ENCODE results near the gene WFIKKN2.
"Not testable (repeated sequence)": the region's sequence is repeated elsewhere in the genome, so short reads cannot be mapped to it uniquely, and the experiment has no call there.

Gene WFIKKN2

GRCh38 chr17:50802609-50803571 lies 32.5 kb upstream of the WFIKKN2 start:
- no peak for TF ChIP-seq CTCF (IDR thresholded peaks at IDR 0.05; ENCODE audit: extremely low read depth, insufficient read depth, missing control alignments)
- no peak for DNase-seq (ENCODE audit: low spot score)
- in situ Hi-C loops (cut with MboI; ENCODE audit: low pct_unique_long_range_greater_than_20kb, low sequenced_read_pairs, unreplicated experiment), result no loop called here

- TF ChIP-seq CTCF (IDR thresholded peaks at IDR 0.05; ENCODE audit: extremely low read depth, insufficient read depth, missing control alignments), result no peak
- DNase-seq (ENCODE audit: low spot score), result no peak
- in situ Hi-C loops (cut with MboI; ENCODE audit: low pct_unique_long_range_greater_than_20kb, low sequenced_read_pairs, unreplicated experiment), result no loop called here
Measured at GRCh38 chr17:50803676-50804075, 31.7 kb upstream of the WFIKKN2 start.

- in situ Hi-C loops (cut with MboI; ENCODE audit: low pct_unique_long_range_greater_than_20kb, low sequenced_read_pairs, unreplicated experiment); DNase-seq (ENCODE audit: low spot score): not testable (repeated sequence)
Measured at GRCh38 chr17:50804749-50805475, 30.5 kb upstream of the WFIKKN2 start.

GRCh38 chr17:50805486-50805885 lies 29.9 kb upstream of the WFIKKN2 start:
- no peak for TF ChIP-seq CTCF (IDR thresholded peaks at IDR 0.05; ENCODE audit: extremely low read depth, insufficient read depth, missing control alignments)
- no peak for DNase-seq (ENCODE audit: low spot score)
- in situ Hi-C loops (cut with MboI; ENCODE audit: low pct_unique_long_range_greater_than_20kb, low sequenced_read_pairs, unreplicated experiment), result no loop called here

GRCh38 chr17:50806141-50806643 lies 29.2 kb upstream of the WFIKKN2 start:
- DNase-seq (ENCODE audit: low spot score), result no peak
- in situ Hi-C loops (cut with MboI; ENCODE audit: low pct_unique_long_range_greater_than_20kb, low sequenced_read_pairs, unreplicated experiment), result no loop called here
- no peak for TF ChIP-seq CTCF (IDR thresholded peaks at IDR 0.05; ENCODE audit: extremely low read depth, insufficient read depth, missing control alignments)

GRCh38 chr17:50807009-50807408 lies 28.4 kb upstream of the WFIKKN2 start:
- DNase-seq (ENCODE audit: low spot score), result no peak
- in situ Hi-C loops (cut with MboI; ENCODE audit: low pct_unique_long_range_greater_than_20kb, low sequenced_read_pairs, unreplicated experiment), result no loop called here
- no peak for TF ChIP-seq CTCF (IDR thresholded peaks at IDR 0.05; ENCODE audit: extremely low read depth, insufficient read depth, missing control alignments)

- no peak for DNase-seq (ENCODE audit: low spot score)
- TF ChIP-seq CTCF (IDR thresholded peaks at IDR 0.05; ENCODE audit: extremely low read depth, insufficient read depth, missing control alignments), result no peak
- in situ Hi-C loops (cut with MboI; ENCODE audit: low pct_unique_long_range_greater_than_20kb, low sequenced_read_pairs, unreplicated experiment), result no loop called here
Measured at GRCh38 chr17:50807675-50808074, 27.7 kb upstream of the WFIKKN2 start.
